ENCODE measurements around the gene ASAH2B.
"Not testable (repeated sequence)": the region's sequence is repeated elsewhere in the genome, so short reads cannot be mapped to it uniquely, and the experiment has no call there.

GRCh38 chr10:50742820-50743219, 3.1 kb downstream of the ASAH2B start:
- not testable (repeated sequence) for TF ChIP-seq CTCF (IDR thresholded peaks at IDR 0.05; ENCODE audit: low read depth, low read length); POLR2A (IDR thresholded peaks at IDR 0.05; ENCODE audit: extremely low read depth, insufficient read length); MYC (IDR thresholded peaks at IDR 0.05; ENCODE audit: low read depth, low read length)

Measured in NB4 (cell line).